Measurements from ENCODE around the gene CADM1.

The CADM1 gene

GRCh38 chr11:115421352-115421991, 82.7 kb downstream of the CADM1 start:
- ChIA-PET POLR2A (ENCODE audit: low non-redundant PET) (no interaction called here), CTCF (no interaction called here)
- no peak overlapping the region for H3K27ac ChIP-seq
- no peak for TF ChIP-seq CTCF (conservative IDR thresholded peaks at IDR 0.05; ENCODE audit: low read depth)
- no peak for DNase-seq (ENCODE audit: low spot score)

GRCh38 chr11:115420505-115420904, 83.7 kb downstream of the CADM1 start:
- no peak overlapping the region for H3K27ac ChIP-seq
- no peak for TF ChIP-seq CTCF (conservative IDR thresholded peaks at IDR 0.05; ENCODE audit: low read depth)
- no peak for DNase-seq (ENCODE audit: low spot score)
- ChIA-PET POLR2A (ENCODE audit: low non-redundant PET) (no interaction called here), CTCF (no interaction called here)

GRCh38 chr11:115418626-115419025, 85.6 kb downstream of the CADM1 start:
- DNase-seq (ENCODE audit: low spot score): no peak
- ChIA-PET CTCF (no interaction called here), POLR2A (ENCODE audit: low non-redundant PET) (no interaction called here)
- H3K27ac ChIP-seq: no peak overlapping the region
- no peak for TF ChIP-seq CTCF (conservative IDR thresholded peaks at IDR 0.05; ENCODE audit: low read depth)

- no peak for DNase-seq (ENCODE audit: low spot score)
- POLR2A ChIA-PET (ENCODE audit: low non-redundant PET): no interaction called here
- no peak for TF ChIP-seq CTCF (conservative IDR thresholded peaks at IDR 0.05; ENCODE audit: low read depth)
- CTCF ChIA-PET: no interaction called here
- no peak overlapping the region for H3K27ac ChIP-seq
Observed at GRCh38 chr11:115418081-115418480, 86.1 kb downstream of the CADM1 start.

GRCh38 chr11:115411120-115411519, 93.1 kb downstream of the CADM1 start:
- ChIA-PET CTCF (interaction anchor here (0.6 kb wide), 1 partner anchor 76 kb away, joined by 4 read pairs; no protein-coding TSS in a partner anchor), POLR2A (ENCODE audit: low non-redundant PET) (no interaction called here)
- TF ChIP-seq CTCF (conservative IDR thresholded peaks at IDR 0.05; ENCODE audit: low read depth): no peak
- no peak overlapping the region for H3K27ac ChIP-seq
- no peak for DNase-seq (ENCODE audit: low spot score)

GRCh38 chr11:115409691-115410220, 94.5 kb downstream of the CADM1 start:
- H3K27ac ChIP-seq: no peak overlapping the region
- POLR2A ChIA-PET (ENCODE audit: low non-redundant PET): no interaction called here
- DNase-seq (ENCODE audit: low spot score): no peak
- no peak for TF ChIP-seq CTCF (conservative IDR thresholded peaks at IDR 0.05; ENCODE audit: low read depth)
- CTCF ChIA-PET: interaction anchor here (0.7 kb wide), 1 partner anchor 403 kb away, joined by 5 read pairs; no protein-coding TSS in a partner anchor

All from RWPE1 (cell line).